Tibial nerve (tissue), 4 donors: Measurements from ENCODE around the gene ANKRD11.

ENCODE experiments used
- EP300 ChIP-seq, 2 donors: sonication (generic); formaldehyde crosslinking; IDR thresholded peaks; one replicate each; pipeline ENCODE4 v1.6.1; 2017; ENCODE audit warnings: antibody characterized with exemption in 2 of 2, mild to moderate bottlenecking in 1 of 2
- POLR2A ChIP-seq, 2 donors: fragments of 450-650 bp; IDR thresholded peaks; one replicate each; pipeline ENCODE4 v1.6.1; 2017; ENCODE audit warnings: antibody characterized with exemption in 2 of 2, mild to moderate bottlenecking in 2 of 2, moderate library complexity in 2 of 2
- TF ChIP-seq, protein P1 (sequence below), 5 experiments: fragments of 200-600 bp in 3 of 5; fragments of 450-650 bp in 2 of 5; sonication (generic) in 3 of 5; IDR thresholded peaks; one replicate each; pipeline ENCODE4 v1.5.1; 2016 to 2019; ENCODE audit warnings: antibody characterized with exemption in 5 of 5, mild to moderate bottlenecking in 3 of 5, moderate library complexity in 2 of 5

DNA sequence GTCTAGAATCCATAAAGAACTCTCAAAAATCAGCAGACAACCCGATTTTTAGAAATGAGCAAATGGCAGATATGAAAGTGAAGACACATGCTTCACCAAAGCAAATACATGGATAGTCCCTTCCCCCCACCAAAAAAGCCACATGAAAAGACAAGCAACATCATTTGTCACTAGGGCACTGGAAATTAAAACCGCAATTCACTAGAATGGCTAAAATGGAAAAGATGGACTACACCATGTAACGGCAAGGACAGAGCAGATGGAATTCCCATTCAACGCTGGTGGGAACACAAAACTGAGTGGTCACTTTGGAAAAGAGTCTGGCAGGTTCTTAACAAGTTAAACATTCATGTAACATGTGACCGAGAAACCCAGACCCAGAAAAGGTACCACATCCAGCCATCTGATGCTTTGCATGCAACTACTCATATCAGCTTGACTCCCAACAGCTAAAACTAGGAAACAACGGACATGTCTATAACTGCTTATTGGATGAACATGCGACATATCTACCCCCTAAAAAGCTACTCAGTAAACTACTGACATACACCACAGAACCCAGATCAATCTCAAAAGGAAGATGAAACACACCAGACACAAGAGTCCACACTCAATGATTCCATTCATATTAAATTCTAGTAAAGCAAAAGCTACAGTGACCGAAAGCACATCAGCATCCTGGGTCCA, 140.3 kb downstream of the ANKRD11 start:
- TF ChIP-seq POLR2A (IDR thresholded peaks at IDR 0.05) (no peak), EP300 (IDR thresholded peaks at IDR 0.05) (no peak)
- TF ChIP-seq, protein P1, sequence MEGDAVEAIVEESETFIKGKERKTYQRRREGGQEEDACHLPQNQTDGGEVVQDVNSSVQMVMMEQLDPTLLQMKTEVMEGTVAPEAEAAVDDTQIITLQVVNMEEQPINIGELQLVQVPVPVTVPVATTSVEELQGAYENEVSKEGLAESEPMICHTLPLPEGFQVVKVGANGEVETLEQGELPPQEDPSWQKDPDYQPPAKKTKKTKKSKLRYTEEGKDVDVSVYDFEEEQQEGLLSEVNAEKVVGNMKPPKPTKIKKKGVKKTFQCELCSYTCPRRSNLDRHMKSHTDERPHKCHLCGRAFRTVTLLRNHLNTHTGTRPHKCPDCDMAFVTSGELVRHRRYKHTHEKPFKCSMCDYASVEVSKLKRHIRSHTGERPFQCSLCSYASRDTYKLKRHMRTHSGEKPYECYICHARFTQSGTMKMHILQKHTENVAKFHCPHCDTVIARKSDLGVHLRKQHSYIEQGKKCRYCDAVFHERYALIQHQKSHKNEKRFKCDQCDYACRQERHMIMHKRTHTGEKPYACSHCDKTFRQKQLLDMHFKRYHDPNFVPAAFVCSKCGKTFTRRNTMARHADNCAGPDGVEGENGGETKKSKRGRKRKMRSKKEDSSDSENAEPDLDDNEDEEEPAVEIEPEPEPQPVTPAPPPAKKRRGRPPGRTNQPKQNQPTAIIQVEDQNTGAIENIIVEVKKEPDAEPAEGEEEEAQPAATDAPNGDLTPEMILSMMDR (IDR thresholded peaks at IDR 0.05): no peak
